ENCODE results near the gene SSH2. TPM values are rescaled to one million over a fixed set of nuclear protein-coding genes. Genes with fewer than 3 reads are reported as not detected.

The SSH2 gene
- total and polyA plus RNA-seq, 2 of the 13 experiments (the other 11 are each of a cell fraction or from before 2014, with no cell fraction given), result 6.0 to 6.4 TPM

DNA sequence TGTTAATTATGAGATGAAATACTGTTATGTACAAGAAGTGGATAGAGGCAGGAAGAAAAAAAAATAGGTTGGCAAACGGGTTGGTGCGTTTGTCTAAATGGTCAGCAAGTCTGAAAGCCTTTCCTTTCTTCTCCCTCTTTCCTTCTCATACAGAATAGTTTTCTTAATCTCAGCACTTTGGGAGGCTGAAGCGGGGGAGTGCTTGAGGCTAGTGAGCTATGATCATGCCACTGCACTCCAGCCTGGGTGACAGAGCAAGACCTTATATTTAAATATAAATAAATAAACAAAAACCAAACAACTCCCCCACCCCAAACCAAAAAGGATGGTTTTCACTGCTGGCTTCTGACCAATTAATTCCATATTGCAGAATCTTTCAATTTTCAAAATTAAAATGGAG, 232.7 kb downstream of the SSH2 start (continued):
- TF ChIP-seq, protein P1, sequence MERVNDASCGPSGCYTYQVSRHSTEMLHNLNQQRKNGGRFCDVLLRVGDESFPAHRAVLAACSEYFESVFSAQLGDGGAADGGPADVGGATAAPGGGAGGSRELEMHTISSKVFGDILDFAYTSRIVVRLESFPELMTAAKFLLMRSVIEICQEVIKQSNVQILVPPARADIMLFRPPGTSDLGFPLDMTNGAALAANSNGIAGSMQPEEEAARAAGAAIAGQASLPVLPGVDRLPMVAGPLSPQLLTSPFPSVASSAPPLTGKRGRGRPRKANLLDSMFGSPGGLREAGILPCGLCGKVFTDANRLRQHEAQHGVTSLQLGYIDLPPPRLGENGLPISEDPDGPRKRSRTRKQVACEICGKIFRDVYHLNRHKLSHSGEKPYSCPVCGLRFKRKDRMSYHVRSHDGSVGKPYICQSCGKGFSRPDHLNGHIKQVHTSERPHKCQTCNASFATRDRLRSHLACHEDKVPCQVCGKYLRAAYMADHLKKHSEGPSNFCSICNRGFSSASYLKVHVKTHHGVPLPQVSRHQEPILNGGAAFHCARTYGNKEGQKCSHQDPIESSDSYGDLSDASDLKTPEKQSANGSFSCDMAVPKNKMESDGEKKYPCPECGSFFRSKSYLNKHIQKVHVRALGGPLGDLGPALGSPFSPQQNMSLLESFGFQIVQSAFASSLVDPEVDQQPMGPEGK (CRISPR knock-in tag; IDR thresholded peaks at IDR 0.05), result no peak
- TF ChIP-seq ATF5 (CRISPR knock-in tag; IDR thresholded peaks at IDR 0.05; ENCODE audit: low read depth) (no peak), ARID3A (IDR thresholded peaks at IDR 0.05; ENCODE audit: low read depth, low read length) (no peak), IKZF1 (IDR thresholded peaks at IDR 0.05) (no peak)

GRCh38 chr17:29694918-29695563, 235.0 kb downstream of the SSH2 start:
- 94% methylated on average over 5 of the region's 5 CpGs for WGBS (ENCODE audit: low lambda C conversion rate)
- TF ChIP-seq ZMYM3 (CRISPR knock-in tag; IDR thresholded peaks at IDR 0.05) (no peak), ZNF430 (CRISPR knock-in tag; IDR thresholded peaks at IDR 0.05) (no peak), ZNF773 (CRISPR knock-in tag; IDR thresholded peaks at IDR 0.05; ENCODE audit: borderline replicate concordance) (no peak), CEBPB (IDR thresholded peaks at IDR 0.05; ENCODE audit: borderline replicate concordance, low read depth, low read length) (peak; percentile 13; the same call in 1 of the 2 replicates)
- no TSS peak for BruUV-seq (replicated peaks)
- Histone ChIP-seq H2AFZ (ENCODE audit: low read length) (no peak overlapping the region), H3K9me3 (ENCODE audit: low read length) (no peaks in the 10 kb centered on the region), H3K27ac (ENCODE audit: extremely low read length, insufficient read depth, low read length) (no peak overlapping the region), H3K79me2 (ENCODE audit: insufficient read depth, low read length) (no peaks in the 10 kb centered on the region), H3K9ac (ENCODE audit: insufficient read depth, low read depth, low read length) (no peak overlapping the region), H3K36me3 (replicated peaks in 1 of 2; ENCODE audit: control insufficient read depth in 1 of 2, insufficient read depth in 2 of 2, low read length in 2 of 2) (0 out of 5 replicates have a peak, but pooled peaks cover 0 to 10% of the 10 kb centered on the region in 2 experiments), H3K27me3 (ENCODE audit: control insufficient read depth in 1 of 2, insufficient read depth in 2 of 2, low read length in 2 of 2) (no peaks in the 10 kb centered on the region), H3K4me3 (replicated peaks in 1 of 3; ENCODE audit: insufficient read depth in 1 of 3, low read depth in 2 of 3, low read length in 3 of 3) (no peak overlapping the region), H3K4me2 (ENCODE audit: low read depth, low read length) (no peak overlapping the region), H4K20me1 (ENCODE audit: insufficient read depth, low read length) (no peaks in the 10 kb centered on the region), H3K4me1 (ENCODE audit: insufficient read depth, low read length) (no peaks in the 10 kb centered on the region)
- ATAC-seq, result no peak
- in situ Hi-C loops (cut with HindIII; ENCODE audit: extremely low pct_ligation_motif_present, low pct_unique_long_range_greater_than_20kb), result no loop called here
- FAIRE-seq, result no peak
- ChIA-PET CTCF (ENCODE audit: low intra/inter-chr PET ratio, low total read pairs) (no interaction called here), POLR2A (no interaction called here)
- DNase-seq (ENCODE audit: low spot score), result no peak
- intact Hi-C loops (cut with micrococcal nuclease; ENCODE audit: unreplicated experiment), result loop anchor here (5.0 kb wide), 1 partner anchor 37 kb away; no protein-coding TSS in a partner anchor

Measured in HepG2 (cell line).